Stimulated activated CD4-positive, alpha-beta T cell treated with anti-CD3 and anti-CD28 coated beads, Interleukin-1b, Interleukin-23, amount 100 ng/mL, for 4 hours (primary cell): ENCODE results near the gene SSBP2.

Source experiments
- DNase-seq, 2 donors: peaks; one replicate each; pipeline ENCODE4 v3.0.0-alpha.2; 2020; ENCODE audit warnings: low read depth in 2 of 2

SSBP2 gene

GRCh38 chr5:81767097-81767496 is 16.2 kb upstream of the SSBP2 start:
- no peak for DNase-seq

GRCh38 chr5:81766611-81767010 is 15.7 kb upstream of the SSBP2 start:
- no peak for DNase-seq

- DNase-seq, result no peak
Observed at GRCh38 chr5:81763294-81763928, 12.5 kb upstream of the SSBP2 start.

- no peak for DNase-seq
Observed at GRCh38 chr5:81762853-81763252, 12.0 kb upstream of the SSBP2 start.

GRCh38 chr5:81762401-81762800 is 11.5 kb upstream of the SSBP2 start:
- no peak for DNase-seq

GRCh38 chr5:81761970-81762369 is 11.1 kb upstream of the SSBP2 start:
- DNase-seq, result no peak

- no peak for DNase-seq
Observed at GRCh38 chr5:81761270-81761669, 10.4 kb upstream of the SSBP2 start.

- DNase-seq, result no peak
Observed at GRCh38 chr5:81760521-81760920, 9.6 kb upstream of the SSBP2 start.

- DNase-seq, result no peak
Observed at GRCh38 chr5:81759632-81760005, 8.7 kb upstream of the SSBP2 start.

- no peak for DNase-seq
Observed at GRCh38 chr5:81757404-81757803, 6.5 kb upstream of the SSBP2 start.

- DNase-seq, result no peak
Observed at GRCh38 chr5:81756016-81756415, 5.1 kb upstream of the SSBP2 start.

GRCh38 chr5:81755320-81755719 is 4.4 kb upstream of the SSBP2 start:
- DNase-seq, result no peak

GRCh38 chr5:81754621-81755020 is 3.7 kb upstream of the SSBP2 start:
- no peak for DNase-seq

GRCh38 chr5:81753429-81753828 is 2.5 kb upstream of the SSBP2 start:
- no peak for DNase-seq

GRCh38 chr5:81752644-81752963 is 1.7 kb upstream of the SSBP2 start:
- no peak for DNase-seq

- no peak for DNase-seq
Observed at GRCh38 chr5:81751836-81752643, 1.1 kb upstream of the SSBP2 start.

GRCh38 chr5:81750308-81751008 is 439 bp downstream of the SSBP2 start:
- DNase-seq, result peak in 1 of 2 donors; percentile 18

- DNase-seq, result peak in 1 of 2 donors; percentile 42
Observed at GRCh38 chr5:81749561-81750307, 1.2 kb downstream of the SSBP2 start.

- no peak for DNase-seq
Observed at GRCh38 chr5:81749192-81749560, 1.7 kb downstream of the SSBP2 start.

GRCh38 chr5:81748556-81748955 is 2.3 kb downstream of the SSBP2 start:
- no peak for DNase-seq

GRCh38 chr5:81747030-81747429 is 3.9 kb downstream of the SSBP2 start:
- DNase-seq, result no peak

GRCh38 chr5:81740758-81741157 is 10.1 kb downstream of the SSBP2 start:
- DNase-seq, result no peak
